ENCODE measurements around the gene TXNRD3.

DNA sequence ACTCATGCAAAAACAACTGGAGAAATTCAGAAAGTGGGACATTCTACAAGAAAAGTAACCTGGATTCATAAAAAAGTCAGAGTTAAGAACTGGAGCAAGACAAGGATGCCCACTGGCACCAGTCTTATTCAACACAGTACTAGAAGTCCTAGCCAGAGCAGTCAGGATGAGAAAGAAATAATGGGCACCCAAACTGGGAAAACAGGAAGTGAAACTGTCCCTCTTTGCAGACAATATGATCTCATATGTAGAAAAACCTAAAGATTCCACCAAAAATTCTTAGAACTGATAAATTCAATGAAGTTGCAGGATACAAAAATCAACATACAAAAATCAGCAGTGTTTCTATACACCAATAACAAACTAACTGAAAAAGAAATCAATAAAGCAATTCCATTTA lies 37.4 kb downstream of the TXNRD3 start:
- TF ChIP-seq TEAD4 (IDR thresholded peaks at IDR 0.05; ENCODE audit: borderline replicate concordance, insufficient read depth) (no peak), TAF1 (IDR thresholded peaks at IDR 0.05; ENCODE audit: borderline replicate concordance, low read depth, low read length) (no peak), POLR2AphosphoS5 (IDR thresholded peaks at IDR 0.05; ENCODE audit: low read depth, low read length) (no peak), CTCF (IDR thresholded peaks at IDR 0.05) (no peak), RAD21 (IDR thresholded peaks at IDR 0.05; ENCODE audit: low read length) (no peak), RCOR1 (IDR thresholded peaks at IDR 0.05; ENCODE audit: low read length) (no peak), MEF2A (IDR thresholded peaks at IDR 0.05; ENCODE audit: borderline replicate concordance, low read depth) (no peak), GABPA (IDR thresholded peaks at IDR 0.05; ENCODE audit: low read depth) (no peak), ELF1 (IDR thresholded peaks at IDR 0.05) (no peak), CHD2 (IDR thresholded peaks at IDR 0.05; ENCODE audit: low read length, partially characterized antibody) (no peak), EP300 (IDR thresholded peaks at IDR 0.05; ENCODE audit: borderline replicate concordance in 1 of 2, low read depth in 1 of 2, low read length in 1 of 2) (no peak), SMC3 (IDR thresholded peaks at IDR 0.05; ENCODE audit: low read depth, low read length) (no peak)
- TF ChIP-seq, protein P1, sequence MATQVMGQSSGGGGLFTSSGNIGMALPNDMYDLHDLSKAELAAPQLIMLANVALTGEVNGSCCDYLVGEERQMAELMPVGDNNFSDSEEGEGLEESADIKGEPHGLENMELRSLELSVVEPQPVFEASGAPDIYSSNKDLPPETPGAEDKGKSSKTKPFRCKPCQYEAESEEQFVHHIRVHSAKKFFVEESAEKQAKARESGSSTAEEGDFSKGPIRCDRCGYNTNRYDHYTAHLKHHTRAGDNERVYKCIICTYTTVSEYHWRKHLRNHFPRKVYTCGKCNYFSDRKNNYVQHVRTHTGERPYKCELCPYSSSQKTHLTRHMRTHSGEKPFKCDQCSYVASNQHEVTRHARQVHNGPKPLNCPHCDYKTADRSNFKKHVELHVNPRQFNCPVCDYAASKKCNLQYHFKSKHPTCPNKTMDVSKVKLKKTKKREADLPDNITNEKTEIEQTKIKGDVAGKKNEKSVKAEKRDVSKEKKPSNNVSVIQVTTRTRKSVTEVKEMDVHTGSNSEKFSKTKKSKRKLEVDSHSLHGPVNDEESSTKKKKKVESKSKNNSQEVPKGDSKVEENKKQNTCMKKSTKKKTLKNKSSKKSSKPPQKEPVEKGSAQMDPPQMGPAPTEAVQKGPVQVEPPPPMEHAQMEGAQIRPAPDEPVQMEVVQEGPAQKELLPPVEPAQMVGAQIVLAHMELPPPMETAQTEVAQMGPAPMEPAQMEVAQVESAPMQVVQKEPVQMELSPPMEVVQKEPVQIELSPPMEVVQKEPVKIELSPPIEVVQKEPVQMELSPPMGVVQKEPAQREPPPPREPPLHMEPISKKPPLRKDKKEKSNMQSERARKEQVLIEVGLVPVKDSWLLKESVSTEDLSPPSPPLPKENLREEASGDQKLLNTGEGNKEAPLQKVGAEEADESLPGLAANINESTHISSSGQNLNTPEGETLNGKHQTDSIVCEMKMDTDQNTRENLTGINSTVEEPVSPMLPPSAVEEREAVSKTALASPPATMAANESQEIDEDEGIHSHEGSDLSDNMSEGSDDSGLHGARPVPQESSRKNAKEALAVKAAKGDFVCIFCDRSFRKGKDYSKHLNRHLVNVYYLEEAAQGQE (IDR thresholded peaks at IDR 0.05; ENCODE audit: low read depth, low read length) = no peak
- TF ChIP-seq, protein P2, sequence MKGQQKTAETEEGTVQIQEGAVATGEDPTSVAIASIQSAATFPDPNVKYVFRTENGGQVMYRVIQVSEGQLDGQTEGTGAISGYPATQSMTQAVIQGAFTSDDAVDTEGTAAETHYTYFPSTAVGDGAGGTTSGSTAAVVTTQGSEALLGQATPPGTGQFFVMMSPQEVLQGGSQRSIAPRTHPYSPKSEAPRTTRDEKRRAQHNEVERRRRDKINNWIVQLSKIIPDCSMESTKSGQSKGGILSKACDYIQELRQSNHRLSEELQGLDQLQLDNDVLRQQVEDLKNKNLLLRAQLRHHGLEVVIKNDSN (IDR thresholded peaks at IDR 0.05; ENCODE audit: borderline replicate concordance, low read depth) = no peak
